ENCODE measurements around the gene SETD2. TPM values are rescaled to one million over a fixed set of nuclear protein-coding genes. Genes with fewer than 3 reads are reported as not detected.
"Not testable (repeated sequence)": the region's sequence is repeated elsewhere in the genome, so short reads cannot be mapped to it uniquely, and the experiment has no call there.

Gene SETD2
- polyA plus RNA-seq, 4 donors = 15.9 to 38.3 (median 18.7) TPM

DNA sequence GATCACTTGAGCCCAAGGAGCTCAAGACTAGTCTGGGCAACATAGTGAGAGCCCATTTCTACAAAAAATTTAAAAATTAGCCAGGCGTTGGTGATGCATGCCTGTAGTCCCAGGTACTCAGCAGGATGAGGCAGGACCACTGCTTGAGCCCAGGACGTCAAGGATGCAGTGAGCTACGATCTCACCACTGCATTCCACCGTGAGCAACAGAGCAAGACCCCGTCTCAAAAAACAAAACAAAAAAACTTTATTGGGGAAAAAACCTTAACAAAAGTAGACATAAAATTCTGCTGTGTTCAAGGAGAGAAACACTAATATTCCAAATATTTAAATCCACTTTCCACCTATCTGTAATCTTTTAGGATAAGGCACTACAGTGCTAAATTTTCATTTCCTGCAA, 20.8 kb downstream of the SETD2 start:
- no peak for FAIRE-seq
- no peak overlapping the region for H3K27ac ChIP-seq (ENCODE audit: low read depth in 1 of 3, low read length in 2 of 3)
- WGBS, 3 donors = 91 to 93% (median 91%) methylated on average over 5 of the region's 5 CpGs

DNA sequence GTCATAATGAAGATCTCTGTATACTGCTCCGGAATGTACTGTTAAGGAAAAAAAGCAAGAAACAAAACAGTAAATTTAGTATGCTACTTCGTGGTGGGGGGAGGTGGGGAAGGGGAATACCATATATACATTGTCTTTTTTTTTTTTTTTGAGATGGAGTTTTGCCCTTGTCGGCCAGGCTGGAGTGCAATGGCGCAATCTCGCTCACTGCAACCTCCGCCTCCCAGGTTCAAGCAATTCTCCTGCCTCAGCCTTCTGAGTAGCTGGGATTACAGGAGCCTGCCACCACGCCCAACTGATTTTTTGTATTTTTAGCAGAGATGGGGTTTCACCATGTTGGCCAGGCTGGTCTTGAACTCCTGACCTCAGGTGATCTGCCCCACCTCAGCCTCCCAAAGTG, 21.4 kb downstream of the SETD2 start:
- H3K27me3 ChIP-seq (ENCODE audit: control insufficient read depth in 3 of 3, insufficient read depth in 3 of 3, low read length in 3 of 3); H3K9me3 ChIP-seq (ENCODE audit: control insufficient read depth in 2 of 2, insufficient read depth in 1 of 2, low read depth in 1 of 2, low read length in 1 of 2); H3K4me3 ChIP-seq (ENCODE audit: low read depth in 1 of 3, low read length in 3 of 3); DNase-seq; H3K27ac ChIP-seq (ENCODE audit: low read depth in 1 of 3, low read length in 2 of 3); FAIRE-seq: not testable (repeated sequence)
- Histone ChIP-seq H3K36me3 (ENCODE audit: control insufficient read depth in 3 of 3, insufficient read depth in 2 of 3, low read depth in 1 of 3, low read length in 3 of 3) (peaks cover 0 to 14% (median 0%) of the 10 kb centered on the region in 3 donors), H3K4me1 (ENCODE audit: control insufficient read depth in 3 of 3, insufficient read depth in 2 of 3, low read depth in 1 of 3, low read length in 2 of 3) (peaks cover 0 to 14% (median 3%) of the 10 kb centered on the region in 3 donors)
- 84 to 88% (median 85%) methylated on average over 7 of the region's 7 CpGs for WGBS, 3 donors

More for the DNA sequence above, 20.8 kb downstream of the SETD2 start:
- Histone ChIP-seq H3K27me3 (ENCODE audit: control insufficient read depth in 3 of 3, insufficient read depth in 3 of 3, low read length in 3 of 3) (no peaks in the 10 kb centered on the region), H3K9me3 (ENCODE audit: control insufficient read depth in 2 of 2, insufficient read depth in 1 of 2, low read depth in 1 of 2, low read length in 1 of 2) (no peaks in the 10 kb centered on the region), H3K36me3 (ENCODE audit: control insufficient read depth in 3 of 3, insufficient read depth in 2 of 3, low read depth in 1 of 3, low read length in 3 of 3) (peaks cover 0 to 14% (median 0%) of the 10 kb centered on the region in 3 donors), H3K4me3 (ENCODE audit: low read depth in 1 of 3, low read length in 3 of 3) (no peak overlapping the region), H3K4me1 (ENCODE audit: control insufficient read depth in 3 of 3, insufficient read depth in 2 of 3, low read depth in 1 of 3, low read length in 2 of 3) (peaks cover 0 to 14% (median 3%) of the 10 kb centered on the region in 3 donors)
- no peak for DNase-seq

GRCh38 chr3:47140973-47141461, 22.9 kb downstream of the SETD2 start:
- Histone ChIP-seq H3K4me1 (ENCODE audit: control insufficient read depth in 3 of 3, insufficient read depth in 2 of 3, low read depth in 1 of 3, low read length in 2 of 3) (peaks cover 0 to 14% (median 3%) of the 10 kb centered on the region in 3 donors), H3K27ac (ENCODE audit: low read depth in 1 of 3, low read length in 2 of 3) (peak overlapping the region in 1 of 3 donors; percentile 42), H3K36me3 (ENCODE audit: control insufficient read depth in 3 of 3, insufficient read depth in 2 of 3, low read depth in 1 of 3, low read length in 3 of 3) (peaks cover 0 to 12% (median 0%) of the 10 kb centered on the region in 3 donors)
- H3K9me3 ChIP-seq (ENCODE audit: control insufficient read depth in 2 of 2, insufficient read depth in 1 of 2, low read depth in 1 of 2, low read length in 1 of 2); FAIRE-seq; H3K4me3 ChIP-seq (ENCODE audit: low read depth in 1 of 3, low read length in 3 of 3); H3K27me3 ChIP-seq (ENCODE audit: control insufficient read depth in 3 of 3, insufficient read depth in 3 of 3, low read length in 3 of 3): not testable (repeated sequence)
- 22 to 69% (median 35%) methylated on average over 3 of the region's 3 CpGs for WGBS, 3 donors
- DNase-seq = peak; percentile 80 to 86

- WGBS, 3 donors = 77 to 87% (median 77%) methylated on average over 7 of the region's 7 CpGs
- Histone ChIP-seq H3K27ac (ENCODE audit: low read depth in 1 of 3, low read length in 2 of 3) (peak overlapping the region in 1 of 3 donors; percentile 23), H3K4me1 (ENCODE audit: control insufficient read depth in 3 of 3, insufficient read depth in 2 of 3, low read depth in 1 of 3, low read length in 2 of 3) (peaks cover 0 to 14% (median 3%) of the 10 kb centered on the region in 3 donors), H3K36me3 (ENCODE audit: control insufficient read depth in 3 of 3, insufficient read depth in 2 of 3, low read depth in 1 of 3, low read length in 3 of 3) (peaks cover 0 to 12% (median 0%) of the 10 kb centered on the region in 3 donors)
- FAIRE-seq; DNase-seq; H3K27me3 ChIP-seq (ENCODE audit: control insufficient read depth in 3 of 3, insufficient read depth in 3 of 3, low read length in 3 of 3); H3K4me3 ChIP-seq (ENCODE audit: low read depth in 1 of 3, low read length in 3 of 3); H3K9me3 ChIP-seq (ENCODE audit: control insufficient read depth in 2 of 2, insufficient read depth in 1 of 2, low read depth in 1 of 2, low read length in 1 of 2): not testable (repeated sequence)
Observed at GRCh38 chr3:47140553-47140952, 23.4 kb downstream of the SETD2 start.

DNA sequence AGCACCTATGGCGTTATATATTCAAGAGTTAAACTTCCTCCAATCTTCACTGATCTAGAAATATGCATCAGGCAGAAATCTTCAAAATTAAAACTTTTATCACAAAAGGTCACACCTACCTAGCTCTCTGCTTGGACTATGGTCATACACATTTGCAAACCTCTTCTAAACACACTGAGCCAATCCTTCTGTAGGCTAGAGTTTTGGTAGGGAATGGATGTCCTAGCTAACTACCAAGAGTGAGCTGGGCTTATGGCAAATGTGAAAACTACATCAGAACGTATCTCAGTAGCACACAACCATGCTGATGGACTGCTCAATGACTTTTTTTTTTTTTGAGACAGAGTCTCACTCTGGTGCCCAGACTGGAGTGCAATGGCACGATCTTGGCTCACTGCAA, 29.6 kb downstream of the SETD2 start:
- H3K36me3 ChIP-seq (ENCODE audit: control insufficient read depth in 3 of 3, insufficient read depth in 2 of 3, low read depth in 1 of 3, low read length in 3 of 3) = no peaks in the 10 kb centered on the region
- no peak for FAIRE-seq
- WGBS, 3 donors = 75 to 76% (median 75%) methylated on average over 3 of the region's 3 CpGs

GRCh38 chr3:47133641-47134040, 30.3 kb downstream of the SETD2 start:
- Histone ChIP-seq H3K27me3 (ENCODE audit: control insufficient read depth in 3 of 3, insufficient read depth in 3 of 3, low read length in 3 of 3) (no peaks in the 10 kb centered on the region), H3K9me3 (ENCODE audit: control insufficient read depth in 2 of 2, insufficient read depth in 1 of 2, low read depth in 1 of 2, low read length in 1 of 2) (no peaks in the 10 kb centered on the region), H3K36me3 (ENCODE audit: control insufficient read depth in 3 of 3, insufficient read depth in 2 of 3, low read depth in 1 of 3, low read length in 3 of 3) (no peaks in the 10 kb centered on the region), H3K4me3 (ENCODE audit: low read depth in 1 of 3, low read length in 3 of 3) (no peak overlapping the region), H3K4me1 (ENCODE audit: control insufficient read depth in 3 of 3, insufficient read depth in 2 of 3, low read depth in 1 of 3, low read length in 2 of 3) (peaks cover 0 to 7% (median 0%) of the 10 kb centered on the region in 3 donors), H3K27ac (ENCODE audit: low read depth in 1 of 3, low read length in 2 of 3) (no peak overlapping the region)
- FAIRE-seq (no peak), DNase-seq (no peak)
- 64 to 88% (median 87%) methylated on average over 3 of the region's 3 CpGs for WGBS, 3 donors

More for the DNA sequence above, 29.6 kb downstream of the SETD2 start:
- no peak overlapping the region for H3K4me3 ChIP-seq (ENCODE audit: low read depth in 1 of 3, low read length in 3 of 3)
- no peaks in the 10 kb centered on the region for H3K27me3 ChIP-seq (ENCODE audit: control insufficient read depth in 3 of 3, insufficient read depth in 3 of 3, low read length in 3 of 3)
- no peak for DNase-seq
- no peaks in the 10 kb centered on the region for H3K9me3 ChIP-seq (ENCODE audit: control insufficient read depth in 2 of 2, insufficient read depth in 1 of 2, low read depth in 1 of 2, low read length in 1 of 2)
- no peak overlapping the region for H3K27ac ChIP-seq (ENCODE audit: low read depth in 1 of 3, low read length in 2 of 3)
- peaks cover 0 to 6% (median 0%) of the 10 kb centered on the region in 3 donors for H3K4me1 ChIP-seq (ENCODE audit: control insufficient read depth in 3 of 3, insufficient read depth in 2 of 3, low read depth in 1 of 3, low read length in 2 of 3)

DNA sequence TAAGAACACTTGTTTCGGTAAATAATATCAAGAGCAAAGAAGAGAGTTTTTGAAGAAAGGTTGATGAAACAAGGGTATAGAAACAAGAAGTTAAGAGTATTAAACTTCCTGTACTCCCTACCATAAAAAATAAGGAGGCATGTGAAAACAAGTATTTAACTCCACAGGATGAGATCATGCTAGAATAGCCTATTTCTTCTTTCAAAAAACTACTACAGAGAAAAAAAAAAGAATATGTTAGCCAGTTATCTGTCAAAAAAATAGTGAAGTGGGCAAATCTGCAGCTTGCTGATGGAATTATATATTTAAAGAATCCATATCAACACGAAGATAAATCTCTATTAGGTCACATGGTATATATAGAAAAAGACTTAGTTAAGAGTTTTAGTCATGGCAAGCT, 33.4 kb downstream of the SETD2 start:
- Histone ChIP-seq H3K9me3 (ENCODE audit: control insufficient read depth in 2 of 2, insufficient read depth in 1 of 2, low read depth in 1 of 2, low read length in 1 of 2) (no peaks in the 10 kb centered on the region), H3K36me3 (ENCODE audit: control insufficient read depth in 3 of 3, insufficient read depth in 2 of 3, low read depth in 1 of 3, low read length in 3 of 3) (peaks cover 0 to 7% (median 0%) of the 10 kb centered on the region in 3 donors), H3K27ac (ENCODE audit: low read depth in 1 of 3, low read length in 2 of 3) (no peak overlapping the region), H3K4me3 (ENCODE audit: low read depth in 1 of 3, low read length in 3 of 3) (no peak overlapping the region), H3K27me3 (ENCODE audit: control insufficient read depth in 3 of 3, insufficient read depth in 3 of 3, low read length in 3 of 3) (no peaks in the 10 kb centered on the region), H3K4me1 (ENCODE audit: control insufficient read depth in 3 of 3, insufficient read depth in 2 of 3, low read depth in 1 of 3, low read length in 2 of 3) (peaks cover 0 to 7% (median 0%) of the 10 kb centered on the region in 3 donors)
- DNase-seq = no peak
- WGBS, 3 donors = 72 to 84% (median 80%) methylated on average over 2 of the region's 2 CpGs
- no peak for FAIRE-seq

GRCh38 chr3:47128137-47128536, 35.8 kb downstream of the SETD2 start:
- Histone ChIP-seq H3K9me3 (ENCODE audit: control insufficient read depth in 2 of 2, insufficient read depth in 1 of 2, low read depth in 1 of 2, low read length in 1 of 2) (no peaks in the 10 kb centered on the region), H3K4me3 (ENCODE audit: low read depth in 1 of 3, low read length in 3 of 3) (no peak overlapping the region), H3K36me3 (ENCODE audit: control insufficient read depth in 3 of 3, insufficient read depth in 2 of 3, low read depth in 1 of 3, low read length in 3 of 3) (peaks cover 0 to 18% (median 3%) of the 10 kb centered on the region in 3 donors), H3K27ac (ENCODE audit: low read depth in 1 of 3, low read length in 2 of 3) (no peak overlapping the region), H3K4me1 (ENCODE audit: control insufficient read depth in 3 of 3, insufficient read depth in 2 of 3, low read depth in 1 of 3, low read length in 2 of 3) (peaks cover 0 to 3% (median 0%) of the 10 kb centered on the region in 3 donors), H3K27me3 (ENCODE audit: control insufficient read depth in 3 of 3, insufficient read depth in 3 of 3, low read length in 3 of 3) (no peaks in the 10 kb centered on the region)
- FAIRE-seq (no peak), DNase-seq (no peak)
- WGBS, 3 donors = 77 to 79% (median 78%) methylated on average over 4 of the region's 4 CpGs

DNA sequence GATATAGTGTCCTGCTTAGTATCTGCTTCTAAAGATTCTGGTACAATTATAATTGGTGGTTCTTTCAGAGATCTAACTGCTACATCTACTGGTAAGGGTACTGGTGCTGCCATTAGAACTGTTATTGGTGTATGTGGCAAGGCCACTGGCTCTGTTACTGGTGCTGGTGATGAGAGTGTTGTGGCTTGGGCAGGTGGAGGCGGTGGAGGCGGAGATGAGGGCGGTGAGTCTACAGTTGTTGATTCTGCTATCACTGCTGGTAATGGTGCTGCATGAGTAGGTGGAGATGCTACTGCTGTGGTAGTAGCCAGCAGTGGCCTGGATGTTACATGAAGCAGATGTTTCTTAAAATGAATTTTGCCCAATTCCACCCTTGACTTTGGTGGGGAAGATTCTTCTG, 40.1 kb downstream of the SETD2 start:
- no peaks in the 10 kb centered on the region for H3K9me3 ChIP-seq (ENCODE audit: control insufficient read depth in 2 of 2, insufficient read depth in 1 of 2, low read depth in 1 of 2, low read length in 1 of 2)
- H3K36me3 ChIP-seq (ENCODE audit: control insufficient read depth in 3 of 3, insufficient read depth in 2 of 3, low read depth in 1 of 3, low read length in 3 of 3) = peaks cover 0 to 25% (median 10%) of the 10 kb centered on the region in 3 donors
- no peak overlapping the region for H3K4me3 ChIP-seq (ENCODE audit: low read depth in 1 of 3, low read length in 3 of 3)
- H3K4me1 ChIP-seq (ENCODE audit: control insufficient read depth in 3 of 3, insufficient read depth in 2 of 3, low read depth in 1 of 3, low read length in 2 of 3) = no peaks in the 10 kb centered on the region
- DNase-seq (no peak), FAIRE-seq (no peak)
- no peaks in the 10 kb centered on the region for H3K27me3 ChIP-seq (ENCODE audit: control insufficient read depth in 3 of 3, insufficient read depth in 3 of 3, low read length in 3 of 3)
- 94 to 98% (median 96%) methylated on average over 3 of the region's 3 CpGs for WGBS, 3 donors
- no peak overlapping the region for H3K27ac ChIP-seq (ENCODE audit: low read depth in 1 of 3, low read length in 2 of 3)
